Measurements from ENCODE around the gene PRPS1.
"Not testable (repeated sequence)": the region's sequence is repeated elsewhere in the genome, so short reads cannot be mapped to it uniquely, and the experiment has no call there.

The PRPS1 gene

DNA sequence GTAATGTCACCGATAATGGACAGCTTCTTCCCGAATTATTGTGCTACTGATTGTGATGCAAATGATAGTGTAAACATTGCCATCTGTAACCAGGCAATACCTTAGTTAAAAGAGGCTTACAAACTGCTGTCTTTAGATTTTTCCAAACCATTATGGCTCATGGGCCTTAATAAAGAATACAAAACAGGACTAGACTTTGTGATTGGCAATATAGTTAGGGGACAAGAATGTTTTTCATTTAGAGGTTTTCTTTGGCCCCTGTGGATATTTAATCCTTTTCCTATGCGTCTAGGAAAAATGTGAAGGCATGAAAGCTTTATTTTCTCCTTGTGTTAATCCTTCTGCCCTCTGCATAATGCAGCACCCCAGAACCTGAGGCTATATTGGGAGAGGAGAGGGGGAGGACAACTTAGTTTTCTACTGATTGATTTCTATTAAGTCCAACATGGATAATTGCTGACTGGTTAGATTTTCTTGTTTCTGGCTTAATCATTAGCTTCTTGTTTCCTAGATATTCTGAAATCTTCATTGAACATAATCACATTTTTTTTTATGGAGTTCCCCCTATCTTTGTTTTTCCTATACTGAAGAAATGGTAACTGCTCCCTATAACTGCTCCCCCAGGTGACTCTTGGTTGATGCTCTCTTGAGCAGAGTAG is 1.9 kb downstream of the PRPS1 start:
- DNase-seq: no peak

DNA sequence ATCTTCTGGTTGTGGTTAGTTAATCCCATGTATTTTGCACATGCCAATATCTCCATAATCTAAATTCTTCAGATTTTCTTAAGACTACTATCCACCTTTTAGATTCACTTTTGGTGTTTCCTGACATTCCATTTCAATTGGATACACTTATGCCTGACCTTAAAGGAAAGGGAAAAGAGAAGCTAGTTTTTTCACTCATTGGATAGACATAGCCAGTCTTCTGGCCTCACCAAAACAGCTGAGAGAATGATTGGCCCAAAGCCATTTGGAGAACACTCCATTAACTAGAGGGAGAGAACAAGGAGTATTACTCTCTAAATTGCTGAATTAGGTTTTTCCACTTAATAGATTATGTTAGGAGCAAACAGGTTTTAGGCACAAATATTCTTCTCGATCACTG is 4.0 kb downstream of the PRPS1 start:
- no peak for DNase-seq

DNA sequence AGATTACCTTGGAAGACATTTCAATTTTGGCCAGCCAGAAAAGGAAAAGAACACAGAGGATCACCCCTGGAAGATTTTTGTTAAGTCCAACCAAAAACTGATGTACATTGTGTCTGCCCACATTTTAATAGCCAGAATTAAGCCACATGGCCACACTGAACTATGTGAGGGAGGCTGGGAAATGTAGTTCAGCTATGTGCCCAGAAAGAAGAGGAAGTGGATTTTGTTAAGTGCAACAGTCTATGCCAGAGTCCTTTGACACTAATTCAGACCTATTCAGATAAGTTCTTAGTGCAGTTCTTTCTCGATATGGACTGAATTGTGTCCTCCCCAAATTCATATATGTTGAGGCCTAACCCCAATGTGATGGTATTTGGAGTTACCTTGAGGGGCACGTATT is 18.4 kb downstream of the PRPS1 start:
- DNase-seq: no peak

DNA sequence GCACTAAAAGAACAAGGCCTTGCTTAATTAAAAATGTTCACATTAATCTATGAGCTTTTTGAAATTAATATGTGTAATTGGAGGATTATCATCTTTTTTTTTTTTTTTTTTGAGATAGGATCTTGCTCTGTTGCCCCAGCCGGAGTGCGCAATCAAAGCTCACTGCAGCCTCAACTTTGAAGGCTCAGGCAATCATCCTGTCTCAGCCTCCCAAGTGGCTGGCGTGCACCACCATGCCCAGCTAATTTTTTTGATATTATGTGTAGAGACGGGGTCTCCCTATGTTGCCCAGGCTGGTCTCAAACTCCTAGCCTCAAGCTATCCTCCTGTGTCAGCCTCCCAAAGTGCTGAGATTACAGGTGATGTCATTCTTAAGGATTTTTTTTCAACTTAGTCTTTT is 20.0 kb downstream of the PRPS1 start:
- DNase-seq: no peak

DNA sequence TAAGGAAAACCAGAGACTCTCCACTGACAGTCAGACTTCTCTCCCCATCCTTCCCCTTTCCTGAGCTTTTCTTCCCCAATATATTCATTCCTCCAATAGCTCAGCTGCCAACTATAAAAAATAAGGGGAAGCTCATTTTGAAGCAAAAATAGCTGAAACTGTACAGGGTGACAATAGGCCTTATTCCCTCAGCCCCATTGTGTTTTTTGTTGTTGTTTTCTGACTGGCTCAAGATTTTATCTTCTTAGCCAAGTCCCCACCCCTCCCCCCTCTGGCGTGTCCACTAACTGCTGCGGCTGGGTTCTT is 26.2 kb downstream of the PRPS1 start:
- no peak for DNase-seq

DNA sequence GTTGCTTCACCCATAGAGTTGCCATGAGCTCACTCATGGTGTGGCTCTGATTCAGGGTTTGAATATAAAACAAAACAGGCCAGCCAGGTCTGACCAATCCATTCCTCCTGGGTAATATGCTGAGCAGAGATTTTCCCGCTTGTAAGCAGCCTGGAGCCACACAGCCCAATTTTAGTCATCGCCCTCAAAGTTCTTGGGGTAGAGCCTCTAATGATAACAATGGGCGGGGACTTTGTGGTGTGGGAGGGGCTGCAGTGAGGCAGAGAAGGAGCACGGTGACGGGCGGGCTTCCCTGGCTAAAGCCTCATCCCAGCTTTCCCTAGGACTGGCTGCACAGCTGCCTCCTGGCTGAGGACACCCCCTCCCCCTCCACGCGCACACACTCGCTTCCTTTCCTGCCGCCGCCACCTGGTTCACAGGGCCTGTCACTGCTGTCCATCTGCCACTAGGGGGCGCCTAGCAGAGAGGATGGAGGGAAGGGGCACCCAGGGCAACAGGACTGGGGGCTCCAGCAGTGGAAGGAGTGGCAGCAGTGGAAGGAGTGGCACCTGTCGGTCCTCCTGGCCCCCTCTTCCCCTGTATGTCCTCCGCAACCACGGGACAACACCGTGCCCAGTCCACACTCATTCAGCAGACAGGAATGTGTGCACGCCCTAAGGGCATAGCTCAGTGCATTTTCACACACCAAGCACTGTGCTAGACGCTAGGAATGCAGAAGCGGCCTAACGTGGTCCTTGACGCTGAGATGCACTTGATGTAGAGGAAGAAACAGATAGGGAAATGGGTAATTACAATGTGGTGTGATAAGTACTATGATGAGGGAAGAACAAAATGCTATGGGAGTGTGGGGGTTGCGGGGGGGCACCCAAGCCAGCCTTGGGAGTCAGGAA is 26.8 kb downstream of the PRPS1 start:
- peak; percentile 15 for DNase-seq

DNA sequence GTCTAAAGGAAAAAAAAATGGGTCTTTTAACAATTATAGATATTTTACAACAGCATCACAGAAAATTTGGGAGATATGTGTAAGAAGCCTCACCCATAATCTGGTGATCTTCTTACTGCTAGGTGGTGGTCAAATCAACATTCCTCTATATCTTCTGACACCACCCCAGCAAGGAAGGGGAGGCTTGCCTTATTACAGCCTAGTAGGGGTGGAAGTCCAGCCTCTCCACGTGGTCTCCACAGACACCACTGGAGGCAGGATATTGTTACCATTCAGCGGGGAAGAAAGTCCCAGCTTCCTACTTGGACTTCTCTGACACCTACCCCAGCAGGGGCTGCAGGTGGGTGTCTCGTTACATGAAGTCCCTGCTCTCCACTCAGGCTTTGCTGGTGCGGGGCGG is 28.7 kb downstream of the PRPS1 start:
- no peak for DNase-seq

DNA sequence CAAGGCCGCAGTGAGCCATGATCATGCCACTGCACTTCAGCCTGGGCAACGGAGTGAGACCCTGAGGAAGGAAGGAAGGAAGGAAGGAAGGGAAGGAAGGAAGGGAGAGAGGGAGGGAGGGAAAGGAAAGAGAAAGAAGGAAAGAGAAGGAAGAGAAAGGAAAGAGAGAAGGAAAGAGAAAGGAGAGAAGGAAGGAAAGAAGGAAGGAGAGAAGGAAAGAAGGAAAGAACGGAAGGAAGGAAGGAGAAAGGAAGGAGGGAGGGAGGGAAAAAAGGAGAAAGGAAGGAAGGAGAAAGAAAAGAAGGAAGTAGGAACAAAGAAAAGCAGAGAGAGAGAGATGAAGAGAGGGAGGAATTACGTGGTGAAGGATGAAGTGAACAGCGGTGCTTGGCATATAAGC is 30.4 kb downstream of the PRPS1 start:
- no peak for DNase-seq

DNA sequence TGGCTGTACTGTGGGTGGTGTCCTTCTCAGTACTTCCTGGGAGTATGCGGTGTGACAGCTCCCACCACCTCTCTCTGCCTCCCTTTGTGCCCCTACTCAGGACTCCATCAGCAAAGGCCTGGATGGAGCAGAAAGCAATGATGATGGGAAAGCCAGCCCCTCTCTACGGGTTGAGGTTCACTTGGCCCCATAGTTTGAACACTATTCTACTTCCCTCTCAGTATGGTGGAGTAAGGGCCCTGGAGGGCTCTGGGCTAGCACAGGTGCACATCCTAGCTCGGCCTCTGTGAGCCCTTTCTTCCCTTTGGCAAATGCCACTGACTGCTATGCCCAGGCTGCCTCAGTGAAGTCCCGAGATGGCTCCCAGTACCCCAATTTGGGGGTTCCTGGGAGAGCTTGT is 31.0 kb downstream of the PRPS1 start:
- DNase-seq: no peak

DNA sequence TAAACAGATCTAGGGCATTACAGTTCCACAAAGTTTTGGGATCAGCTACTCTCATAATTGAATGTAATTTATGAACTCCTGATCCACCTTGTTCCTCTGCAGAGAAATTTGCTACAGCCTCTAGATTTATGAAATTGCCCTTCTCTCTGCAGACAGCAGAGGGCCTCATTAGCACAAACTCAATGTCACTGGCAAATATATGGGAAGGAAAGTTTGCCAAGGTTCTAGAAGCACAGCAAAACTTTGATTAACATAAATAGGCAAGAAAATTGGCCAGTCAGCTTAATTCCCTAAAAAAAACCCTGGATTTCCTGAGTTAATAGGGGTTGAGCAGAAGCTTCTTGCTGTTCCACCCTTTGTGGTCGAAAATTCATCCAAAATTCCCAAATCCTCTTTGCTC is 31.5 kb downstream of the PRPS1 start:
- DNase-seq: no peak

DNA sequence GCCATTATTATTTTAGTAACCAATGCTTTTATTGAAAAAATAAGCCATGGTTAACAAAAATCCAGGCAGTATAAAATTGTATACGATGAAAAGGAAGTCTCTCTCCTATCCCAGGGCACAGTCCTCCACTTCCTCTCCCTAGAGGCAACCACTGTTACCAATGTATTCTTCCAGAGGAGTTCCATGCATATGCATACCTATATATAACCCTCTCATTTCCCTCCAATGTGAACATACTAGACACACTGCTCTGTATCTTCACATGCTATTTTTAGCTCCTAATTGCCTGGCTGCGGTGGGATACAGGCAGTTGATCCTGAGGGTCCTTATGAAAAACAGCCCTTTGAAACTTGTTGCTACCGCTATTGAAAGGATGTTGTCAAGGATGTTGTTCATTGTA is 33.8 kb downstream of the PRPS1 start:
- DNase-seq: no peak

DNA sequence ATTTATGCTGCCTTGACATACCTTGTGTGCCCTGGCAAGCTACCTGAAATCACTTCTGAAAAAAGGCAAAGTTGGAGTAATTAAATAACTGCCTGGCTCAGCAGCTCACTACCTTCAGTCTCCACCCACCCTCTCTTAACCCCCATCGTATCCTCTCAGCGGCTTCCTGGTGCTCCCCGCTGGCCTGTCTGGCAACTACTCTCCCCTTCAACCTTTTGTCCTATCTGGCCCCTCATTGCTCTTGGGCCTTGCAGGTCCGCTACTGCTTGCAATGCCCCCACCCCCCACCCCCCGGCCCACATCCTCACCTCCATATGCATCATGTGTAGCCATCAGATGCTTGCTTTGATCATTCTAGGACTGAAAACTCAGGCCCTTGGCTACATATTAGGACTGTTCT is 34.5 kb downstream of the PRPS1 start:
- DNase-seq: no peak

DNA sequence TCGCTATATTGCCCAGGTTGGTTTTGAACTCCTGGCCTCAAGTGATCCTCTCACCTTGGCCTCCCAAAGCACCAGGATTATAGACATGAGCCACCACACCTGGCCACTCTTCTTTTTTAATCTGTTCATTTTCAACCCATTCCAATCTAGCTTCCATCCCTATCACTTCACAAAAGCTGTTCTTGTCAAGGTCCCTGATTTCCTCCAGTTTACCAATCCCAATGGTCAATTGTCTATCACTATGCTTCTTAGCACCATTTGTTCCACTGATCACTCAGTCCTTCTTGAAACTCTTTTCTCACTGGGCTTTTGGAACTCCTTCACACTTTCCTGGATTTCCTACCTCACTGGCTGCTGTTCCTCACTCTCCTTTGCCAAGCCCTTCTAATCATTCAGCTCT is 38.6 kb downstream of the PRPS1 start:
- no peak for DNase-seq

DNA sequence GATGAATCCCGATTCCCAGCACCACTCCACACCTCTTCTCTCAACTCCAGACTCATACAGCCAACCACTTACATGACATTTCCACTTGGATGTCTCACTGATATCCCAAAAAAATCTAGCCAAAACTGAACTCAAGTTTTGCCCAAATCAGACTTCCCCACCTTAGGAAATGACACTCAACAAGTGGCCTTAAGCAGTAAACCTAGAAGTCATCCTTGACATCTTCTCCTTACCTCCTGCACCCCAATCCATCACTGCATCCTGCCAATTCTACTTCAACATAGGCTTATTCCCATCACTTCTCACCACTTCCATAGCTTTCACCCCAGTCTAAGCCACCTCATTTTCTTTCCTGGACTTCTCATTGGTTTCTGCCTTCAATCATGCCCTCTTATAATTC is 39.1 kb downstream of the PRPS1 start:
- no peak for DNase-seq

DNA sequence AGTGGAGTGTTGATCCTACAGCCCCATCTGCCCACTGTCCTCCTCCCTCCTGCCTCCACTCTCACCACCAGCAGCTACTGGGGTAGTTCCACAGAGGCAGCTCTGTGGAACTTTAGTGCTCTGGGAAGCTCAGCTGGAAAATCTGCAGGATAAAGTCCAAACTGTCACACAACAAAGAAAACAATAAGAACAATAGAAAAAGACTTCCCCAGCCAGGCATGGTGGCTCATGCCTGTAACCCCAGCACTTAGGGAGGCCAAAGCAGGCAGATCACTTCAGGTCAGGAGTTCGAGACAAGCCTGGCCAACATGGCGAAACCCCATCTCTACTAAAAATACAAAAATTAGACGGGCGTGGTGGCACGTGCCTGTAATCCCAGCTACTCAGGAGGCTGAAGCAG is 40.4 kb downstream of the PRPS1 start:
- DNase-seq: not testable (repeated sequence)

DNA sequence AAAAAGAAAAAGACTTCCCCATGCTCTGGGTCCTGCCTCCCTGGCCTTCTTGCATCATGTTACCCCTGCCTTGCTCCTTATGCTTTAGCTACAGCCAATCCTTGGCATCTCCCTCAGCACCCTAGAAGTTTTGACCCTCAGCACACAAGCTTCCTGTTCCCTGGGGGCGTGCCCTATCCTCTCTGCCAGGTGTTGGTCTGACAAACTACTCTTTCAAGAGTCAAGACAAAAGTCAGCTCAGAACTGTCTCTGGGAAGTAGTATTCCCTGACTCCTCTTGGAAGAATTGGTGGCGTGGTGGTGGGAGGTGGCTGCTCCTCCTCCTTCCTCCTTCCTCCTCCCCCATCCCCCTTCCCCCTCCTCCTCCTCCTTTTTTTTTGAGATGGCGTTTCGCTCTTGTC is 41.0 kb downstream of the PRPS1 start:
- DNase-seq: no peak

DNA sequence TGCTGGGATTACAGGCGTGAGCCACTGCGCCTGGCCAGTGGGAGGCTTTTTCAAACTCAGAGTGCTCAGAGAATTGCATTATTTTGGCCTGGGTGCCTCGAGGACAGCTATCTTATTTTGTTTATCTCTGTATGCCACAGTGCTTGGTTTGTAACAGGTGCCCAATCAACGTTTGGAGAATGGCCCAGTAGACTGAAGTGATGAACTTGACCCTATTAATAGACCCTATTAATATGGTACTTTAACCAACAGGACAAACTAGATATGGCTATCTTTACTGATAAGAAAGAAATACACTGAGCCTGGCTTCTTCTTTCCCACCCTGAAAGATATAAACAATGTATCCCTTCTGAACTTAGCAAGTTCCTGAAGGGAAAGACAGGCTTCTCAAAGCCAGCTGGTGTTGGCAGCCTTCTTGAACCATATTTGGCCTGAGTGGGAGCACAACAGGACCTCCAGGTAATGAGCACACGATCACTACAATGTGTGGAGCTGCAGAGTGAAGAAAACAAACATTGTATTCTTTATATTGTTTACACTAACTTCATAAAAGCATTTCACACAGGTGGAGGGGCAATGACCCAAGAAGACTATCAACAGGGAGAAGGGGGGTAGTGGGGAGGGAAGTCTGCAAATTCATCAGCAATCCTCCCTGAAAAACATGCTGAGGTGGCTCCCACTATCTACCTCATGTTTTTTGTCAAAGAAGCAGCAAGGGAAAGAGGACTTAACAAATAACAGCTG is 41.7 kb downstream of the PRPS1 start:
- DNase-seq: no peak

DNA sequence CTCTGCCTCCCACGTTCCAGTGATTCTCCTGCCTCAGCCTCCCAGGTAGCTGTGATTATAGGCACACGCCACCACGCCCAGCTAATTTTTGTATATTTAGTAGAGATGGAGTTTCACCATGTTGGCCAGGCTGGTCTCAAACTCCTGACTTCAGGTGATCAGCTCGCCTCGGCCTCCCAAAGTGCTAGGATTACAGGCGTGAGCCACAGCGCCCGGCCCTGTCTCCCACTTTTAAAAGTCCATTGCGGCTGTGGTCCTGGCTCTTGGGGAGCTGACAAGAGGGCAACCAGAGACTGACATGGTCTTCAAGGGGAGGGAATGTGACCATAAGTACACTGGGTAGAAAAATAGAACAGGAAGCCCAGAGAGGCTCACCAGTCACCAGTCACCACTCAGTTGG is 42.9 kb downstream of the PRPS1 start:
- DNase-seq: not testable (repeated sequence)

DNA sequence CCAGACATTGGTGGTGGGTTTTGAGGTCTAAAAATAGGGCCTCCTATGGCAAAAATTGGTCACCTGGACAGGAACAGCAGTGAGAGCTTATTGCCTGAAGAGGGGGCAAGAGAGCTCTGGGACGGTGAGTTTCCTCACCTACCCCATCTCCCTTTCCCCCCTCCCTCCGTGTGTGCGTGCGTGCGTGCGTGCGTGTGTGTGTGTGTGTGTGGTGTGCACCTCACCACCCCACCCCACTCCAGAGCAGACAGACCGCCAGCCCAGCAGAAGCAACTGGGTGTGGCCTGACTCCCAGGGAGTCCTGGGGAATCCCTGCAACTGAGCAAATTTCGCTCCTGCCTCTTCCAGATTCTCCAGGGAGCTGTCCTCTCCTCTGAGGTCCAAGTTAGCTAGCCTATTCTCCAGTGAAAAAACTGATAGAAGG is 44.7 kb downstream of the PRPS1 start:
- DNase-seq: peak; percentile 48

DNA sequence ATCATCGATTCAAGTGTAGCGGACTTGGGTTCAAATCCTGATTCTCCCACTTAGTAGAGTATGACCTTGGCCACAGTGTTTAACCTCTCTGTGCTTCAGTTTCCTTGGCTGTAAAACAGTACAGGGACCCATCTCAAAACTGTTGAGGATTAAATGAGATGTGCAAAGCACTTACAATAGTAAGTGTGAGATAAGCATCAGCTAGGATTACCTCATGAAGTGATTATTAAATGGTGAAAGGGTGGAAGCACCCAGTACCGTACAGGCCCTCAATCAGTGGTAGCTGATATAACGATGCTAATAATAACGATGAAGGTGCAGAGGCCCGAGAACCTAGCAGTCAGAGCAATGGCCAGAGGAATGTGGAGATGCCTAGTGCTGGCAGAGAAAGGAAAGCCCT is 45.1 kb downstream of the PRPS1 start:
- DNase-seq: no peak

DNA sequence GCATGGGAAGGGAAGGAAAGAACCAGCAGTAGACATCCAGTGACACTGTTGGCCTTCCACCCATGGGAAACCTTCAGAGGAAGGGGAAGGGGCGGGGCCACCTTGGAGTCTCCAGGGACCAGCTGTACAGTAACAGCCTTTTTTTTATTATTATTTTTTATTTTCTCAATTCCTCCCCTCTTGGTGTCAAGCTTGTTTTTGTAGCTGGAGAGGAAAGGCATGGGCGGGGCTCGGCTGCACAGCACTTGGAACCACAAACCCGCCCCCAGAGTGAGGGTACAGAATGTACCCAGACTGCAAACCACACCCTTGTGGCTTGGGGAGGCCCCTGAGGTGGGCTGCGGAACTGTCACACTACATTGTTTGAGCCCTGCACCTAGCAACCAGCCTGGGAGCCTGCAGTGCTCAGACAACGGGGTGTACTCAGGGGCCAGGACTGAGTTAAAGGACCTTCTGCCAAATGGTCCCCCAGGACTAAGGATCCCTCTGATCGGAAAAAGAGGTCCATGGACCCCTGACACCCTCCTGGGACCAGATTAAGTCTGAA is 45.7 kb downstream of the PRPS1 start:
- peak; percentile 46 for DNase-seq

DNA sequence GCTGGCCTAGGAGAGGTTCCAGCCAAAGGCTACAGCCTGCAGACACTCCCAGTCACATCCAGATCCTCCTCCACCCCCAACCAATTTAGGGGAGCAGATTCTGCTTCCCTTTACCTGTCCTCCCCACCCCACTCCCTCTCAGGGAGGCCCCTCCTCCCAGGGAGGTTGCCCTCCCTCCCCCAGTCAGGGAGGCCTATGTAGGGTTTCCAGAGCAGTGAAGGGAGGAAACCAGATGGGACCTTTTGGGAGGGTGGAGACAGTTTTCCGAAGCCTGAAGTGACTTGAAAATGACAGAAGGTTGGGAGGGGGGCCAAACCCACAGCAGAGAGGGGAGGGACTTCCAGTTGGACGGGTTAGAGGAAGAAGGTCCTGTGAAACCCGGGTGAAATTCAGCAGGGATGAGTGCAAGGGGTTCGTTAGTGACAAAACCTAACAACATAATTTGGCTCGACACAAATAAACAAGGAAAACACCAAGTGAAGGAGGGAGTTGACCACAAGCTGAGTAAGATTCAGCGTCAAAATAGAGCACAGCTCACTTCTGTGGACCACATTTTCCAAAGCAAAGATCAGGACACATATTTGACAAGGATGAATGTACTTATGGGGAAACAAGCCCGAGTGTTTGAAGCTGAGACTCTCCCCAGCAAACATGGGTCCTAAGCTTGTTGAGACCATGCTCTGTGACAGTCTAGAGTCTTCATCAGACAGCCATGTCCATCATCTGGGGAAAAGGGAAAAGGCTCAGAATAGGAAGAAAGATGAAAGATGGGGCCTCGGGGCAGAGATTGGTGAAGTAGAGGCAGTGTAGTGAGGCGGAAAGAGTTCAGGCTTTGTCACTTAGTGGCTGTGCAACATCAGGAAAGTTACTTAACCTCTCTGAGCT is 46.4 kb downstream of the PRPS1 start:
- DNase-seq: no peak

DNA sequence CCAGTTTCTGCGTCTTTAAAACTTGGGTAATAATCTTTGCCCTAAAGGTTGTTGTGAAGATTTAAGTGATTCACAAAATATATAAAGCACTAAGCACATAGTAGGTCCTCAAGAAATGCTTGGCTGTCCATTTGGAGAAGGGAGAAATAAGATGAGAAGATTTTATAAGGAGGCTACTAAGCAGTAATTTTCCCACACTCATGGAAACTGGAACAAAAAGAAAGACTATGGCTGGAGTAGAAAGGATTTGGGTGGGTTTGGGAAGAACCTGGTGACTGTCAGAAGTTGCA is 47.0 kb downstream of the PRPS1 start:
- DNase-seq: no peak
